ENCODE data around the gene EMC9.

EMC9 gene

DNA sequence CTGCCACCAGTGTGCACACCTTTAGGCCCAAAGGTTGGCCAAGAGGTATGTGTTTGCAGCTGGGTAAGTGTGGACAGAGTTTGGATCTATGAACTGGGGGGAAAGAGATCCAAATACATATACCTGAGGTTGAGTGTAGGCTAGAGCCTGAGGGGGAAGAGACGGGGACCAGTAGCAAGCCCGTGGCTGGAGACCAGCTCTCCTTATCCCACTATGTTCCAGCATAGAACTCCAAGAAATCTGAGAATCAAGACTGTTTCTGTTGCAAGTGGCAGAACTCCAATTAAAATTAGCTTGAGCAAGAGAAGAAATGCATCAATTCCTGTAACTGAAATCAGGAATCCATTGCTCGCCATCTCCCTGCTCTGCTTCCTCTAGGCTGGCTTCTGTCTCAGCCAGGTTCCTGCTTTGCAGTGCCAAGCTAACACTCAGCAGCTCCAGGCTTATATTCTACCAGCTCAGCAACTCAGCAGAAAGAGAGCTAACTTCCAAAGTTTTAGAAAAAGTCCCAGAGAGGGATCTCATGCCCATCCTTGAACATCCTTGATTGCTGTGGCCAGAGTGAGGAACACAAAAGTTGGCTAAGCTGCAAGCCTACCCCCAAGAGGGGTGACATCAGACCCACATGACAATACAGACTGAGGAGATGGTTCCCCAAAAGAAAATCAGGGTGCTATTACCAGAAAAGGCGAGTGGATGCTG lies 48.7 kb downstream of the EMC9 start:
- in situ Hi-C loops (cut with MboI; ENCODE audit: low sequenced_read_pairs): no loop called here

DNA sequence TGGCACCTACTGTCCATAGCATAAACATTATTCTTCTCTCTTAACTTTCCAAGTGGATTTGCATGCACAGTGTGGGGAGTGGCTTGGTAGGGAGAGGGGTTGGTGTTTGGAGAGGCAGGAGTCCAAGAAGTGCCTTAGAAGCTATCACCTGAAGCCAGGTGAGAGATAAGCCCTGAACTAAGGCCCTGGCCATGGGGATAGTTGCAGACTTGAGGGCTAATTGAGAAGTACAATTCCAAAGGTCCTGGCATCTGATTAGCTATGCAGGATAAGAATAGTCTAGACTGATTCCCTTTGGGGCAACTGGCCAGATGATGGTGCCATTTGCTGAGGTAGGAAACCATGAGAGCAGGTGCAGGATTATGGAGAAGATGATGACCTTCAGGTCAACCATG lies 49.3 kb downstream of the EMC9 start:
- in situ Hi-C loops (cut with MboI; ENCODE audit: low sequenced_read_pairs): no loop called here

DNA sequence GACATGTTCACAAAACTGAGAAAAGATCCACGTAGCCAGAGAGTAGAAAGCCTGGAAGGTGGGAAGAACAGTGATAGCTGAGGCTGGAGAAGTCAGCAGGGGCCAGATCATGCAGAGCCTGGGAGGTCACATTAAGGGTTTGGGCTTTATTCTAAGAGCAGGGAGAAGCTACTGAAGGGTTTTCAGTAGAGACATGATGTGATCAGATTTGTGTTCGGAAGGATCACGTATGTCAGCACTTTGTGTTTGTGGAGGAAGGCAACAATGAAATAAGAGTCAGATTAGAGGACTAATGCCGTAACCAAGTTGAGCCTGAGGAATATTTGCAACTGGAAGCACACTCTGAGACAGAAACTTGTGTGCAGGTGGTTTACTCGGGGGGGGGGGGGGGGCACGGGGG lies 51.5 kb downstream of the EMC9 start:
- in situ Hi-C loops (cut with MboI; ENCODE audit: low sequenced_read_pairs): no loop called here

All from hTERT RPE-1 (cell line).